GM12892 (cell line): ENCODE measurements around the gene OR51B5.
"Not testable (repeated sequence)": the region's sequence is repeated elsewhere in the genome, so short reads cannot be mapped to it uniquely, and the experiment has no call there.

ENCODE experiments used
- POLR2A ChIP-seq: IDR thresholded peaks from 2 replicates; pipeline ENCODE4 v1.6.1; 2011; ENCODE audit warnings: low read depth, low read length, control low read depth
- POLR2AphosphoS5 ChIP-seq: IDR thresholded peaks from 2 replicates; pipeline ENCODE4 v1.6.1; 2011; ENCODE audit warnings: low read depth, low read length, control low read depth
- TAF1 ChIP-seq: IDR thresholded peaks from 2 replicates; pipeline ENCODE4 v1.6.1; 2011; ENCODE audit warnings: low read depth, mild to moderate bottlenecking, control low read depth, low read length, borderline replicate concordance

DNA sequence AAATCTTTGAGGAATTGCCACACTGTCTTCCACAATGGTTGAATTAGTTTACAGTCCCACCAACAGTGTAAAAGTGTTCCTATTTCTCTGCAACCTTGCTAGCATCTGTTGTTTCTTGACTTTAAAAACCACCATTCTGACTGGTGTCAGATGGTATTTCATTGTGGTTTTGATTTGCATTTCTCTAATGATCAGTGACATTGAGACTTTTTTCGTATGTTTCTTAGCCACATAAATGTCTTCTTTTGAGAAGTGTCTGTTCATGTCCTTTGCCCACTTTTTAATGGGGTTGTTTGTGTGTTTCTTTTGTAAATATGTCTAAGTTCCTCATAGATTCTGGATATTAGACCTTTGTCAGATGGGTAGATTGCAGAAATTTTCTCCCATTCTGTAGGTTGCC lies 6.1 kb downstream of the OR51B5 start:
- not testable (repeated sequence) for TF ChIP-seq POLR2A, POLR2AphosphoS5, TAF1
